Neuronal stem cell (in vitro differentiated cells): ENCODE data around the gene CXCL6.

Experiments used
- DNase-seq: peaks from one replicate; pipeline ENCODE4 v3.0.0-alpha.2; 2013; ENCODE audit warnings: low spot score
- H2AFZ ChIP-seq: one replicate; pipeline ENCODE4 v1.6.1; 2013; ENCODE audit warnings: mild to moderate bottlenecking, low read length, inconsistent platforms
- H2AK5ac ChIP-seq: 2 replicates; pipeline ENCODE4 v1.6.1; 2013; ENCODE audit warnings: low read depth, mild to moderate bottlenecking, inconsistent platforms, low read length, moderate library complexity, mixed read lengths
- H2BK120ac ChIP-seq: 2 replicates; pipeline ENCODE4 v1.6.1; 2013; ENCODE audit warnings: low read depth, mild to moderate bottlenecking, inconsistent platforms, low read length, moderate library complexity, mixed read lengths
- H2BK12ac ChIP-seq: one replicate; pipeline ENCODE4 v1.6.1; 2013; ENCODE audit warnings: low read length, inconsistent platforms
- H2BK15ac ChIP-seq: 2 replicates; pipeline ENCODE4 v1.6.1; 2013; ENCODE audit warnings: mild to moderate bottlenecking, low read length, inconsistent platforms, mixed read lengths
- H2BK5ac ChIP-seq: one replicate; pipeline ENCODE4 v1.6.1; 2013; ENCODE audit warnings: inconsistent platforms, mild to moderate bottlenecking, low read length, moderate library complexity
- H3K14ac ChIP-seq: one replicate; pipeline ENCODE4 v1.6.1; 2013; ENCODE audit warnings: low read length, inconsistent platforms
- H3K18ac ChIP-seq: 2 replicates; pipeline ENCODE4 v1.6.1; 2013; ENCODE audit warnings: low read length, inconsistent platforms
- H3K23ac ChIP-seq: 2 replicates; pipeline ENCODE4 v1.6.1; 2013; ENCODE audit warnings: low read depth, mild to moderate bottlenecking, mixed read lengths, low read length, inconsistent platforms; ENCODE audit not compliant: poor library complexity
- H3K27ac ChIP-seq: replicated peaks from 3 replicates; pipeline ENCODE4 v1.5.1; 2013; ENCODE audit warnings: low read length, inconsistent platforms
- H3K27me3 ChIP-seq, 3 experiments: 2 replicates each; pipeline ENCODE4 v1.6.1; 2013; ENCODE audit warnings: low read length in 3 of 3, mild to moderate bottlenecking in 2 of 3, inconsistent platforms in 1 of 3, low read depth in 1 of 3, mixed read lengths in 1 of 3, moderate library complexity in 1 of 3; ENCODE audit not compliant: control insufficient read depth in 3 of 3, insufficient read depth in 3 of 3
- H3K36me3 ChIP-seq, 2 donors: replicated peaks in 1 of 2; 2 replicates each; pipeline ENCODE4 v1.6.1; 2013; ENCODE audit warnings: low read length in 2 of 2; ENCODE audit not compliant: control insufficient read depth in 2 of 2, insufficient read depth in 2 of 2
- H3K4ac ChIP-seq: 2 replicates; pipeline ENCODE4 v1.6.1; 2013; ENCODE audit warnings: inconsistent platforms, mild to moderate bottlenecking, low read length, moderate library complexity
- H3K4me1 ChIP-seq, 2 donors: 1 replicate in 1 of 2; 2 replicates in 1 of 2; pipeline ENCODE4 v1.6.1; 2013; ENCODE audit warnings: low read length in 2 of 2, low read depth in 1 of 2; ENCODE audit not compliant: control insufficient read depth in 2 of 2, insufficient read depth in 1 of 2
- H3K4me2 ChIP-seq: one replicate; pipeline ENCODE4 v1.6.1; 2013; ENCODE audit warnings: mild to moderate bottlenecking, low read length, inconsistent platforms; ENCODE audit not compliant: insufficient read depth, poor library complexity, severe bottlenecking
- H3K4me3 ChIP-seq, 2 donors: 2 replicates each; pipeline ENCODE4 v1.5.1; 2013; ENCODE audit warnings: low read length in 2 of 2, mild to moderate bottlenecking in 2 of 2, inconsistent platforms in 1 of 2, moderate library complexity in 1 of 2
- H3K79me1 ChIP-seq: one replicate; pipeline ENCODE4 v1.6.1; 2013; ENCODE audit warnings: low read depth, mild to moderate bottlenecking, inconsistent platforms, low read length, moderate library complexity
- H3K9ac ChIP-seq: one replicate; pipeline ENCODE4 v1.6.1; 2013; ENCODE audit warnings: mild to moderate bottlenecking, low read depth, low read length, inconsistent platforms; ENCODE audit not compliant: poor library complexity
- H3K9me3 ChIP-seq, 2 donors: replicated peaks in 1 of 2; 2 replicates each; pipeline versions ENCODE3 to v1.6.1; 2013; ENCODE audit warnings: low read length in 2 of 2, mild to moderate bottlenecking in 2 of 2, inconsistent platforms in 1 of 2, low read depth in 1 of 2, mixed read lengths in 1 of 2, moderate library complexity in 1 of 2; ENCODE audit not compliant: control insufficient read depth in 2 of 2, insufficient read depth in 1 of 2
- H4K8ac ChIP-seq: one replicate; pipeline ENCODE4 v1.6.1; 2013; ENCODE audit warnings: low read depth, mild to moderate bottlenecking, inconsistent platforms, low read length, moderate library complexity
- H4K91ac ChIP-seq: one replicate; pipeline ENCODE4 v1.6.1; 2013; ENCODE audit warnings: low read length, low read depth, mild to moderate bottlenecking, inconsistent platforms; ENCODE audit not compliant: poor library complexity
- WGBS, 2 donors: extraction: QIAGEN DNeasy Blood & Tissue Kit; methylation state at CpG; one replicate each; pipeline ENCODE4 v1.1.7; 2013; ENCODE audit warnings: missing lambda C conversion rate in 2 of 2, mixed read lengths in 1 of 2; ENCODE audit not compliant: insufficient read length in 2 of 2, insufficient replicate concordance in 1 of 2; ENCODE audit errors: extremely low coverage in 2 of 2; 5-methylcytosine and 5-hydroxymethylcytosine counted together

Gene CXCL6

DNA sequence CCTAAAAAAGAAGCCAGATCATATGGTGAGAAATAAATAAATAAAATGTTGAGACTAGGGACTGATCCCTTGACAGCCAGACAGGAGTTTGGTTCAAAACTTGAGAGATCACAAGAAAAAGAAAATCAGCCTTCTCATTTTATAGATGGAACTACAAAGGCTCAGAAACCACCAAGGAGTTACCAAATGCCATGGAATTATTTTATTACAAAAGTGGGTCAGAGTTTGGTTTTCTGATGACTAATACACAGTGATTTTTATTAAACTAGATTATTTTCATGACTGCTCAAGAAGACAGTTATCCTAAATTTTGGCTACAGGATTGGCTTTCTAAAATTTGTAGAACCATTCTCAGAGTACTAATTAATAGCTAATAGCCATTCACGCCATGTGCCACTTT is 38.9 kb downstream of the CXCL6 start:
- H3K9ac ChIP-seq, result no peak overlapping the region
- no peak overlapping the region for H2BK5ac ChIP-seq
- WGBS, 2 donors, result no CpG with 5 or more reads among the region's 1 CpG
- H3K79me1 ChIP-seq, result no peaks in the 10 kb centered on the region
- H3K18ac ChIP-seq, result no peak overlapping the region
- H2BK15ac ChIP-seq, result no peak overlapping the region
- no peak overlapping the region for H2BK120ac ChIP-seq
- H3K4me1 ChIP-seq, result no peaks in the 10 kb centered on the region
- H3K4me3 ChIP-seq, result no peak overlapping the region
- H4K91ac ChIP-seq, result no peak overlapping the region
- H2BK12ac ChIP-seq, result no peak overlapping the region
- no peak overlapping the region for H2AFZ ChIP-seq
- H3K4ac ChIP-seq, result no peak overlapping the region
- H3K27me3 ChIP-seq, result peaks cover 0 to 7% (median under 1%) of the 10 kb centered on the region in 3 experiments
- H3K27ac ChIP-seq, result no peak overlapping the region
- H3K9me3 ChIP-seq, result no peaks in the 10 kb centered on the region
- H4K8ac ChIP-seq, result no peak overlapping the region
- no peak overlapping the region for H3K4me2 ChIP-seq
- no peaks in the 10 kb centered on the region for H3K36me3 ChIP-seq
- H3K14ac ChIP-seq, result no peak overlapping the region
- no peak overlapping the region for H3K23ac ChIP-seq
- no peak overlapping the region for H2AK5ac ChIP-seq
- no peak for DNase-seq

DNA sequence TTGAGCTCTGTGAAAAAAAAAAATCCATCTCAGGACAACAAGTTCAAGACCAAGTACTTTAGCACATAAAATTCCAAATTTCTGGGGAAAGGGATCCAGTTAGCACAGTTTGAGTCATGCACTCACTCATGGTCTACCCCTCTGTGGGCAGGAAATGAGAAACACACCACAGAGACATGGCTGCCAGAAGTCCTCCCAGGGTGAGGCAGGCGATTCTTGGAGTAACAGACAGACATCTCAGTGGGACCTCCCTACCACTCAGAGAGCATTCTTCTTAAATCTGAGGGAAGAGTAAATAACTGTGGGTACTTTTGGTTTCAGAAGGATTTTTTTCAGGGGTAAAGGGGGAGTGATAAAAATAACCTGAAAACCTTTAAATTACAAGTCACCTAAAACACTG is 46.8 kb downstream of the CXCL6 start:
- Histone ChIP-seq H3K27me3 (no peaks in the 10 kb centered on the region), H3K4me3 (no peak overlapping the region), H2AK5ac (no peak overlapping the region), H2BK12ac (no peak overlapping the region), H3K79me1 (no peaks in the 10 kb centered on the region), H3K27ac (no peak overlapping the region), H3K4me2 (no peak overlapping the region), H3K18ac (no peak overlapping the region), H3K14ac (no peak overlapping the region), H2AFZ (no peak overlapping the region), H3K36me3 (no peaks in the 10 kb centered on the region), H2BK120ac (no peak overlapping the region), H4K8ac (no peak overlapping the region), H3K23ac (no peak overlapping the region), H3K9ac (no peak overlapping the region), H4K91ac (no peak overlapping the region), H3K4ac (no peak overlapping the region), H2BK15ac (no peak overlapping the region), H2BK5ac (no peak overlapping the region), H3K9me3 (no peaks in the 10 kb centered on the region), H3K4me1 (no peaks in the 10 kb centered on the region)
- DNase-seq, result no peak
- no CpG with 5 or more reads among the region's 1 CpG for WGBS, 2 donors

DNA sequence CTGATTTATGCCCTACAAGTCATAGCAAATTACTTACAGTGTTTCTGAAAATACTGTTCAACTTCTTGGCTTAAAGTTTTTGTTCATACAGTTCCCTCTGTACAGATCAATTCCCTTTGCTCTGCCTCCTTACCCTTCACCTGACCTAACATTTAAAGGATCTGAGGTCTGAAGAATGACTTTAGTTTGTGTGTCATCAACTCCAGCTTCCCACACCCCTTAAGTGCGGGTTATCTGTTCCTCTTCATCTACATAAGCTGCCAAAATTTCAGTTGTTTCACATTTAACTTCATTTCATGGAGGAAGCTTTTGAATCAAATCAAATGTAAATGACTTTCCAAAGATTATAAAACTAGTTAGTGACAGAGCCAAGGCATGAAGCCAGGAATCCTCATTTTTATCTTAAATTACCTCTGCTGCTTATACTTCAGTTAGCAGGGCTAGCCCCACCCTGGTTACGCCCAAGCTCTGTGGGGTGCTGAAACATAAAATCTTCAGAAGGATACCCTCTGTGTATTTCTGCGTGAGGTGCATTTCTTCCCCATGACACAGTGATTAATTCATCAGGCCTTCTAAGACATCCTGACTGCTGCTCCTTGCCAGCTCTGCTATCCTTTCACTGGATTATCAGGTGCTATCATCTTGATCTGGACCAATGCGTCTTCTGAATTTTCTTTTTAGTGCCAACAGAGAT is 49.2 kb downstream of the CXCL6 start:
- H2AK5ac ChIP-seq, result no peak overlapping the region
- H2BK15ac ChIP-seq, result no peak overlapping the region
- DNase-seq, result no peak
- H2BK12ac ChIP-seq, result no peak overlapping the region
- H2BK120ac ChIP-seq, result no peak overlapping the region
- no peak overlapping the region for H3K23ac ChIP-seq
- no peak overlapping the region for H4K91ac ChIP-seq
- H3K36me3 ChIP-seq, result no peaks in the 10 kb centered on the region
- H3K27ac ChIP-seq, result no peak overlapping the region
- H3K4me2 ChIP-seq, result no peak overlapping the region
- no peak overlapping the region for H3K18ac ChIP-seq
- H3K4me3 ChIP-seq, result no peak overlapping the region
- no peaks in the 10 kb centered on the region for H3K9me3 ChIP-seq
- H3K79me1 ChIP-seq, result no peaks in the 10 kb centered on the region
- no peak overlapping the region for H2AFZ ChIP-seq
- WGBS, 2 donors, result no CpG with 5 or more reads among the region's 4 CpGs
- no peaks in the 10 kb centered on the region for H3K4me1 ChIP-seq
- no peak overlapping the region for H3K14ac ChIP-seq
- H4K8ac ChIP-seq, result no peak overlapping the region
- no peak overlapping the region for H2BK5ac ChIP-seq
- no peak overlapping the region for H3K4ac ChIP-seq
- H3K27me3 ChIP-seq, result no peaks in the 10 kb centered on the region
- H3K9ac ChIP-seq, result no peak overlapping the region
